Keratinocyte (primary cell): ENCODE data around the gene TMEM185A.
"Not testable (repeated sequence)": the region's sequence is repeated elsewhere in the genome, so short reads cannot be mapped to it uniquely, and the experiment has no call there.

ENCODE experiments used
- EZH2 ChIP-seq: IDR thresholded peaks from one replicate; pipeline ENCODE4 v1.6.1; 2012; ENCODE audit warnings: inconsistent platforms, mild to moderate bottlenecking, low read length, moderate library complexity
- TF ChIP-seq, protein P1 (sequence below), 3 experiments: IDR thresholded peaks in 1 of 3; conservative IDR thresholded peaks in 1 of 3; optimal IDR thresholded peaks in 1 of 3; 2 replicates in 2 of 3; 3 replicates in 1 of 3; pipeline versions ENCODE3 to v1.5.1; 2011; ENCODE audit warnings: low read length in 3 of 3, mild to moderate bottlenecking in 3 of 3, moderate library complexity in 2 of 3, control low read depth in 1 of 3, inconsistent platforms in 1 of 3; ENCODE audit not compliant: insufficient read depth in 2 of 3; ENCODE audit errors: extremely low read depth in 1 of 3

DNA sequence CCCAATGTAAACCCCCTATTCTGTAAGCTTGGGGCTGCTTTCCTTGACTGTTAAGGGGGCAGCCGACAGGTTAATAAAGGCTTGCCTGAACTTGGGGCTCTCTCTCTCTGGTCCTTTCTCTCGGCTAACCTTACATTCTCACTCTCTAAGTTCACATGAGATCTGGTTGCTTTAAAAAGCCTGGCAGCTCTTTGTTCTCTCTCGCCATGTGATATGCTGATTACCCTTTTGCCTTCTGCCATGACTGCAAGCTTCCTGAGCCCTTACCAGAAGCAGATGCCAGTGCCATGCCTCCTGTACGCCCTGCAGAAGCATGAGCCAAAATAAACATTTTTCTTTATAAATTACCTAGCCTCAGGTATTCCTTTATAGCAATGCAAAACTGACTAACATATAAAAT lies 76.3 kb downstream of the TMEM185A start:
- TF ChIP-seq, protein P1, sequence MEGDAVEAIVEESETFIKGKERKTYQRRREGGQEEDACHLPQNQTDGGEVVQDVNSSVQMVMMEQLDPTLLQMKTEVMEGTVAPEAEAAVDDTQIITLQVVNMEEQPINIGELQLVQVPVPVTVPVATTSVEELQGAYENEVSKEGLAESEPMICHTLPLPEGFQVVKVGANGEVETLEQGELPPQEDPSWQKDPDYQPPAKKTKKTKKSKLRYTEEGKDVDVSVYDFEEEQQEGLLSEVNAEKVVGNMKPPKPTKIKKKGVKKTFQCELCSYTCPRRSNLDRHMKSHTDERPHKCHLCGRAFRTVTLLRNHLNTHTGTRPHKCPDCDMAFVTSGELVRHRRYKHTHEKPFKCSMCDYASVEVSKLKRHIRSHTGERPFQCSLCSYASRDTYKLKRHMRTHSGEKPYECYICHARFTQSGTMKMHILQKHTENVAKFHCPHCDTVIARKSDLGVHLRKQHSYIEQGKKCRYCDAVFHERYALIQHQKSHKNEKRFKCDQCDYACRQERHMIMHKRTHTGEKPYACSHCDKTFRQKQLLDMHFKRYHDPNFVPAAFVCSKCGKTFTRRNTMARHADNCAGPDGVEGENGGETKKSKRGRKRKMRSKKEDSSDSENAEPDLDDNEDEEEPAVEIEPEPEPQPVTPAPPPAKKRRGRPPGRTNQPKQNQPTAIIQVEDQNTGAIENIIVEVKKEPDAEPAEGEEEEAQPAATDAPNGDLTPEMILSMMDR (optimal IDR thresholded peaks at IDR 0.05 in 1 of 3, IDR thresholded peaks at IDR 0.05 in 1 of 3, conservative IDR thresholded peaks at IDR 0.05 in 1 of 3; ENCODE audit: extremely low read depth in 1 of 3, insufficient read depth in 2 of 3, low read length in 3 of 3) = not testable (repeated sequence)
- TF ChIP-seq EZH2 = not testable (repeated sequence)
